GM18873 (cell line): ENCODE measurements around the gene PHF3.

Source experiments
- ATAC-seq: cut with Tn5 transposase; IDR thresholded peaks from one replicate; pipeline ENCODE4 v1.9.1; 2021; ENCODE audit warnings: mild to moderate bottlenecking, moderate library complexity, moderate number of reproducible peaks; ENCODE audit not compliant: unreplicated experiment, low FRiP score

Gene PHF3

DNA sequence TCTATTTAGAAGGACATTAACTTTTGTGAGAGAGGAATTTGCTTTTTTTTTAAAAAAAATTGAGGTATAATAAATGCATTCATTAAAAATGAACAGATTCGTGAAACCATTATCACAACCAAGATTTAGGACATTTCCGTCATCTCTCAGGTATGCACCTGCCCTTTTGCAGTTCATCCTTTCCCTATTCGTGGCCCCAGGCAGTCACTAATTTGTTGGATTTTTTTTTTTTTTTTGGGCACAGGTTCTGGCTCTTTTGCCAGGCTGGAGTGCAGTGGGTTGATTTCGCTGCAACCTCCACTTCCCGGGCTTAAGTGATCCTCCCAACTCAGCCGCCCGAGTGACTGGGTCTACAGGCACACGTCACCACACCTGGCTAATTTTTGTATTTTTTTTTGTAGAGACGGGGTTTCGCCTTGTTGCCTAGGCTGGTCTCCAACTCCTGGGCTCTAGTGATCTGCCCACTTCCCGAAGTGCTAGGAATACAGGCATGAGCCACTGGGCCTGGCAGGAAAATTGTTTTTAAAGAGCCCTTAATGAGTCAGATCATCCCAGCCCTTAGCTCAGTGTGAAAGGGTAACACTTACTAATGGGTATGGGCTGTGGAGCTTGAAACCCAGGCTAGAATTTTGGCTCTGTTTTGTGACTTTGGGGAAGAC lies 9.2 kb downstream of the PHF3 start:
- ATAC-seq, result no peak

DNA sequence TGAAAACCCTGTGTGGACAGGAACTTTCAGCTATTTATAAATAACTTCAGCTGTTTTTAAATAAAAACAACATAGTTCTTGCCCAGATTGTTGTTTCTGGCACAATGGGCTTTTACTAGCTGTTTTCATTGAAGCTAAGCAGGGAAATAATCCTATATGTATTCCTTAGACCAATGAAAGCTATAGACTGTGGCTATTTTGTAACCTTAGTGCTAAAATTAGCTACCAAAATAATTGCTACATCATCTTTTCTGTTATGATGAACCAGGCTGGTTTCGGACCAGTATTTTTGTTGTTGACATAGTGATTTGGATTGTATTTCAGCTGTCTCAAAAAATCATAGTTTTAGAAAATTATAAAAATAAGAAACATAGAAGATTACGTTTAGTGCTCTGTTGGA lies 13.7 kb downstream of the PHF3 start:
- ATAC-seq, result no peak

DNA sequence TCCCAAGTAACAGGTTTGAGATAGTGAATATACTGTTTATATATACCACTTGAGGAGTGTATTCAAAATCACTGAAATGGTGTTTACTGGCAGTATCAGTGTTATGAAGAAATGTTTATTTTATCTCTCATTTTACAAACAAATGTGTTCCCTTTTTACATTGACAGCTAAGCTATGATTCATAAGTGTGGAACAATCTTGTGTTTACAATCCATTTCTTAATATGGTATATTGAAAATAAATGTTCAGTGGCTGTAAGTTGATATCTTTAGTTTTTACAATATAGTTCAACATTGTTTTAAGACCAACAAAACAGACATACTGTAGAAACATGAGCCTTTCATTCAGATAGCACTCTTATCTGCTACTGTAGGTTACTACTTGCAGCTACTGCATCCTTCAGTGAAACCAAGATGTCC lies 14.3 kb downstream of the PHF3 start:
- ATAC-seq, result no peak

DNA sequence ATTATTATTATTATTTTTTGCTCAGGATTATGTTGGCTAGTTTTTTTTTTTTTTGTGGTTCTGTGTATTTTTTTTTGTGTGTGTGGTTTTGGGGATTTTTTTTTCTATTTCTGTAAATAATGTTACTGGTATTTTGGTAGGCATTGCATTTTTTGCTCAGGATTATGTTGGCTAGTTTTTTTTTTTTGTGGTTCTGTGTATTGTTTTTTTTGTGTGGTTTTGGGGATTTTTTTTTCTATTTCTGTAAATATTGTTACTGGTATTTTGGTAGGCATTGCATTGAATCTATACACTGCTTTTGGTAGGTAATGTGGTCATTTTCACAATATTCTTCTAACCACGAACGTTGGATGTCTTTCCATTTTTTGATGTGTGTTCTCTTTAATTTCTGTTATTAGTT lies 17.4 kb downstream of the PHF3 start:
- ATAC-seq, result no peak

DNA sequence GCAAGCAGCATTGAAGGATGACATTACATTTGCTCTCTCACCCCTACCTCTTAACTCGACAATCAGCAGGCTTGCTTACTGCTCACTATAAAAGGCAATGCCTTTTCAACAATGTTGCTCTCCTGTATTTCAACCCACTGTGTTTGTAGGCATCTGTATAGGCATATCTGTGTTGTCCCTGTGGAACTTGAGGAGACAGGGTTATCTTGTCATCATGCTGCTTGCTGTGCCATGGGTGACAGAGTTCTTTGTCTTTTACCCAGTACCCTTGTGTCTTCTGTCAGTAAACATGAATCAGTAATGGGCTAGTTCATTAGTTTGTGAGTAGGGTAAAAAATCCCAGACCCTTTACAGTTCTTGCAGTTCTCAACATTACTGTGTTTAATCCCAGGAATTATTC lies 25.2 kb downstream of the PHF3 start:
- ATAC-seq, result no peak

DNA sequence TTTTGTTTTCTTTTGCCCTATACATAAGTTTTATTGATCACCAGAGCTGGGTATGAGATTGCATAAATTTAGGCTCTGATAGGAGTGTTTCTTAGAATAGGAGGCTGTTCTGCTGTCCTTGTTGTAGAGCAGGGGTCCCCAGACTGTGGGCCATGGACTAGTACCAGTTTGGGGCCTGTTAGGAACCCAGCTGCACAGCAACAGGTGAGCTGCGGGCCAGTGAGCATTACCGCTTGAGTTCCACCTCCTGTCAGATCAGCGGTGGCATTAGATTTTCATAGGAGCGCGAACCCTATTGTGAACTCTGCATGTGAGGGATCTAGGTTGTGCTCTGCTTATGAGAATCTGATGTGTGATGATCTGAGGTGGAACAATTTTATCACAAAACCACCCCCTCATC lies 26.2 kb downstream of the PHF3 start:
- ATAC-seq, result no peak

DNA sequence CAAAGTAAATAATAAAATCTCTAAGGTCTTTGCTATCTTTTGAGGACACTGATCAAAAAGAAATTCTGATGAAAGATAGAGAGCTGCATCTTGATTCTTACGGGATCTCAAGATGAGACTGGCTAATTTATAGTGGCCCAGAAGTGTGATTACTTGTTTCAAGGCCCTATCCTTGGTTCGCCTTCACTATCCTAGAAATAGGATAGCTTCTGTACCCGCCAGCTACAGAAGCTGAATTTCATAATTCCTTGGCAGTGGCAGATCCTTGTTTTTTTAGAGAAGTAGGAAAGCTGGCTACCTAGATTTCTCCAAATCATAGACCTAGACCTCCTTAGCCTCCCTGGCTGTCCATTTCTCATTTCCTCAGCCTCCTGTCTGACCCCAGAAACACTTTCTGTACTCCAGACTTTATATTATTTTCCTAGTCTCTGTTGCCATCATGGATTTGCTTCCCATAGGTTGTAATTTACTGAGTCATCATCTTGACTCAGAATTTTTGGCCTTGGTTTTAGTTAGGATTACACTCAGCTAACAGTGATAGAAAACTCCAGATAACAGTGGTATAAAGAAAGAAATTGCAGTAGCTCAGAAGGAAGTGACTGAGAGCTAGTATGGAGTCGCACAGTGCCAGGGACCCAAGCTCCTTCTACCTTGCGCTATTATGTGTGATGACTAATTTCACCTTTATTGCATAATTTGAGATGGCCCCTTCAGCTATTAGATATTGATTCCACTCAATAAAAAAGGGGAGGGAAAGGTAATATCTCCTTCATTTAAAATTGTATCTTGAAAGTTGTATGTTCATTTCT lies 27.7 kb downstream of the PHF3 start:
- ATAC-seq, result no peak

DNA sequence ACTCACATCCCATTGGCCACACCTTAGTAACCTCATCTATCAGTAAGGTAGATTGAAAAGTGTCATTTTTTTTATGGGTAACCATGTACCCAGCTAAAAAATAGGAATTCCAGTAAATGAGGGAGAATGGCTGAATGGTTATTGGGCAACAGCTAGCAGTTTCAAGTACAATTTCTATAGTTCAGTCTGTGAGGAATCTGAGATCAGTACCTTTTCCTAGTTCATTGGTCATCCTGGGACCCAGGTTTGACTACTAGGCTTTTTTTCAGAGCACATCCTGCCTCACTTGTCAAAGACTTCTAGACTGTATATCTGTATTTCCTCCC lies 28.3 kb downstream of the PHF3 start:
- no peak for ATAC-seq

DNA sequence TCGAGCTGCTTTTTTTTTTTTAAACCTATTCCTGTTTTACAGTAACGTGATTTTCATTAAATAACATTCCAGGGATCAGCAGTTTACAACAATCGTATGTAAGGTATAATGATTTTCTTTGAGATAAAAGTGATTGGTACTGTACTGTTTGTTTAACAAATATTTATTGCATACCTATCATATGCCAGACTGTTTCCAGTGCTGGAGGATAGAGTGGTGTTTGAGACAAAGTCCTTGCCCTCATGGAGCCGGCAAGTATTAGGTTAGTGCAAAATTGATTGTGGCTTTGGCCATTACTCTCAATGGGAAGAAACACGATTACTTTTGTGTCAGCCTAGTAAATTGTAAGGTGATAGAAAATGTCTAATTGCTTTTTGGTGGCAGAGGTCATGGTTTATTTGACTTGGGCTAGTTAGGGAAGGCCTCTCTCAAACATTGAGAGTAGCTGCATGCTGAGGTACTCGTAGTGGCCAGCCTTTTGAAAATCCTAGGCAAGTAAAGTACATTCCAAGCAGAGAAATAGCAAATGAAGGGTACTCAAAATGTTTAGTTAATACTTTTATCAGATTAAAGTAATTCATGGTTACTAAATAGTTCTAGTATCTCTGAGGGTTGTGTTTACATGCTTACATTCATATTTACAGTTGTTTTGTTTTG lies 35.6 kb downstream of the PHF3 start:
- ATAC-seq, result no peak

DNA sequence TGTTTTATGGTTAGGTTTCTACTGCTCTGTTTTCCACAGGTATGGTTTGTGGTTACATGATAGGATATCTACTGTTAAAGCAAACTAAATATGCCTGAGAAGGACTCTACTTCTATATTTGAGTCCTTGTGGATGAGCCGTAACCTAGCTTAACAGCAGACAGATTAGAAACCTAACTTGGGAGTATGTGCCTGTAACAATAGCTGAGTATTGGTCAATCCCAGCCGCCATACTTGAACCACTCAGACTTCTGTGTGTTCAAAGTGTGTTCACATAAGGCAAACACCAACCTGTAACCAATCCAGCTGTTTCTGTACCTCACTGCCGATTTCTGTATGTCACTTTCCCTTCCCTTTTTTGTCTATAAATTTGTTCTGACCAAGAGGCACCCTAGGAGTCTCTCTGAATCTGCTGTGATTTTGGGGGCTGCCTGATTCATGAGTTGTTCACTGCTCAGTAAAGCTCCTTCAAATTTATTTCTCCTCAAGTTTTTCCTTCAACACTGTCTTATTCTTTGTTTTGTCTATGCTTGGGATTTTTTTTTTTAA lies 37.1 kb downstream of the PHF3 start:
- ATAC-seq, result no peak

DNA sequence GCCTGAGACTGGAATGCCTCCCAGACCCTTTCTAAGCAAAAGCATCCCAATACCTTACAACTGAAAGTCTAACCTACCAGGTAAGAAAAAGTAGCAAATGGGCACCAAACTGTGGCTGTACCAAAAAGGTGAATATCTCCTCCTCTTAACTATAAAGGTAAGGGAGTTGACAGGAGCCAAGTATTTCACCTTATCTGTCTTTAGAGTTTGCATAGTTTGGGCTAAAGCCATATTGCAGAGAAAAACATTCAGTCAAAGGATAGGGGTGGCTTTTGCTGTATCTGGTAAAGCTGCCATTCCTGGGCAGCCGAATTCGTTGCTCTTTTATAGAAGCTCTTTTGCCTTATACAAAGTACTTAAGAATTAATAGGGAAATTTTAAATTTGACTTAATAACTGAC lies 38.1 kb downstream of the PHF3 start:
- ATAC-seq, result no peak

DNA sequence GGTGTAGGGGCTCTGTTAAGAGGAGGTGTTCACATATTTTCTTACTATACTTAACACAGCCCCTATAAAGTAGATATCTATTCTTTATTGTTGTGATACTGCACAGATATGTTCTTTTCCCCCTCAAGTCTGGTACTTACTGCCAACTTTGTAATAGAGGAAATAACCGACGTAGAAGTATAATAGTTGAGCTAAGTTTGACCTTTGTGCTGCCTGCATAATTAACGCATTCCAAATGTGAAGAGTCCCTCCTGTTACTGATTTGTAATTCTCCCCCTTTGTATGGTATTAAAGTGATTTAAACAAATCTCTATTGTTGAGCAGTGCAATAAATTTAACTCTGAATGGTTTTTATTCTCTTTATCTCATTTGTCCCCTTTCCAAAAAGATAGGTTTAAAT lies 39.0 kb downstream of the PHF3 start:
- ATAC-seq, result no peak

DNA sequence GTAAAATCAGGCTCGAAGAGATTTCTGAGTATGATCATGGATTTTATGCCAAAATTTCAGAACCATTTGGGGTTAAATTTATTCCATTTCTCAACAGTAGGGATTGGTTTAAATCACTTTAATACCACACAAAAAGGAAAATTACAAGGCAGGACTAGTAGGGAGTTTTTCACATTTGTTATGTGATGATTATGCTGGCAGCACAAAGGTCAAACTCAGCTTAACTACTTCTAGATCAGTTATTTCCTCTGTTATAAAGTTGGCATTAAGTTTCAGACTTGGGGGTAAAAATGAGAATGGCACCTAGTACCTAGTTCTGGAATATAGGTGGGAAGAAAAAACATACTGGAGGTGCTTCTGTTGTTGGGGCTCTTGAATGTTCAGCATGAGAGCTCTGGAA lies 39.5 kb downstream of the PHF3 start:
- ATAC-seq, result no peak

DNA sequence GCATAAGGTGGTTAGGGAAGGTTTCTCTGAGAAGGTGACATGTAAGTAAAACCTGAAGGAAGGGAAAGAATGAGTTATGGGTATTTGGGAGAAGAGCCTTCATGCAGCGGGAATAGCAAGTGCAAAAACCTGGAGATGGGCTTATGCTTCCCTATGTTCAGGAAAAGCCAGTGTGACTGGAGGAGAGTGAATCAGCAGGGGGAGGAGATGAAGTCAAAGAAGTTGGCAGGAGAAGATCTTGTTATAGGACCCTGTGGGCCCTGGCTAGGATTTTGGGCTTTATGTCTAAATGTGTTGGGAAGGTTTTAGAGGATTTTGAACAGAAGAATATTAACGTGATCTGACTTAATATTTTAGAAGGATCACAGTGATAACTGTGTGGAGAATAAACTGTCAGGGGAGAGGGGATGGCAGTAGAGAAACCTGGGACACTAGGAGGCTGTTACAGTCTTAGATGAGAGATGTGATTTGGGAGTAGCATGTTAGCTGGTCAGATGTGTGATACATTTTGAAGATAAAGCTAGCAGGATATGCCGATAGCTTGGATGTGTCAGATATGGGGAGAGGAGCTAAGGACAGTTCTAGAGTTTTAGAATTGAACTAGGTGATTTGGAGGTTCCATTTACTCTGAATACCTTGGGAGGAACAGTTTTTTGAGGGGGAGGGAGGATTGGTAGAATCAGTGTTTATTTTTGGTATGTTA lies 41.0 kb downstream of the PHF3 start:
- ATAC-seq, result no peak

DNA sequence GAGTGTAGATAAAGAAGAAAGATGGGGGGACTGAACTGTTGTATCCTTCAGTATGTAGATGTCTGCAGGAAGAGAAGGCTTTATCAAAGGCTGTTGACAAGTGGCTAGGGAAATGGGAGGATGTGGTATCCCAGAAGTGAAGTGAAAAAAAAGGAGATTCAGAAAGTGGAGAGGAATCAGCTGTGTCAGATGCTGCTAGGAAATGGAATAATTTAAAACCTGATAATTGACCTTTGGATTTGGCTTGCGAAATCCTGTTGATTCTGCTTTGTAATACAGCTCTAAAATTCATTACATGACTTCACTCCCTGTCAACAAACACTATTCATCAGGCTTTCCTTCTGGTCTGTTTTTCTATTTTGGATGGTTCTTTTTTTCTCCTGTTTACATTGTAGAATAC lies 41.7 kb downstream of the PHF3 start:
- no peak for ATAC-seq

DNA sequence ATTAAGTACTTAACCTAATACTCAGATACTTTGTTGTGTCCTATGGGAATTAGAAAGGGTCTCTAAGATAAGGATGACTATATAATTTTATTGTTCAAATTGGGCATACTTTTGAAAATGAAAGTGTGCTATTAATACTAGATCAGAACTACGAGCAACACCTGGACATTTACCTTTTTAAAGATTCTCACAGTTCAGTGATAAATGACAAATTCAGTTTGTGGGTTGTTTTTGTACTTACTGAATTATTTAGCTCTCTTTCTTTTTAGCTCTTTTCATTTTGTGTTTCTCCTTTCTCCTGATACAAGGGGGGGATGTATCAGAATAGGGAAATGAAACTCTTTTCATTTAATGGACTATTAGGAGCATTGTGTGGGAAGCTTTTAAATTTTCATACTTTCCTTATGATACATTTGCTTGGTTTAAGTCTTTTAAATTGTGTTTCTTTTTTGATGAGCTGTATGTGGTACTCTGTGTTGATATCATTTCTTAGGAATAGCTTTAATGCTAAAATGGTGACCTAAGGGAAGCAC lies 47.5 kb downstream of the PHF3 start:
- no peak for ATAC-seq

DNA sequence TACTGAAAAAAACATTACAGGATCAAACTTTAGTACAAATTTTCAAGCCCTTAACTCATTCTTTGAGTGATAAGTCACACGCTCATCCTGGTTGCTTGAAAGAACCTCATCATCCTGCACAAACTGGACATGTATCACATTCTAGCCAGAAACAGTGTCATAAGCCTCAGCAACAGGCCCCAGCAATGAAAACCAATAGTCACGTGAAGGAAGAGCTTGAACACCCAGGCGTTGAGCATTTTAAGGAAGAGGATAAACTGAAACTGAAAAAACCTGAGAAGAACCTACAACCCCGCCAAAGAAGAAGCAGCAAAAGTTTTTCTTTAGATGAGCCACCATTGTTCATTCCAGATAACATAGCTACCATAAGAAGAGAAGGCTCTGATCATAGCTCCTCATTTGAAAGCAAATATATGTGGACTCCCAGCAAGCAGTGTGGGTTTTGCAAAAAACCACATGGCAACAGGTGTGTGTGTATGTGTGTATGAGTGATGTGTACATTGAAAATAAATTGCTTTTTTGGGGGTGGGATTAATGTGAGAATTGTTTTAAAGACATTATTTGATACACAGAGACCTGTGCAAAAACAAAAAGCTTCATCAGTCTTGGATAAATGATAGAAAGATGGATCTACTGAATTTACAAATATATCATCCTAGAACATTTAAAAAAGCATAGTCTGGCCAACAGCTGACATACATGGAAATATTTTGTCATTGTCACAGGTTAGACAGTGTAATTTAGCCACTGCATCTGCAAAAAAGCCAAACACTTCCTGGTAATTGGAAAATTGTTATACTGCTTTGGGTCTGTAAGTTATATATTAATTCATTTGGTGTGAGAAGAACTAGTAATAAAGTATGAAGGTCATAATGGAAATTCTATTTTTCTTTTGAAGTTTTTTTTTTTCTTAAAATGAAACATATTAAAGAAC lies 50.1 kb downstream of the PHF3 start:
- ATAC-seq, result peak; percentile 63

DNA sequence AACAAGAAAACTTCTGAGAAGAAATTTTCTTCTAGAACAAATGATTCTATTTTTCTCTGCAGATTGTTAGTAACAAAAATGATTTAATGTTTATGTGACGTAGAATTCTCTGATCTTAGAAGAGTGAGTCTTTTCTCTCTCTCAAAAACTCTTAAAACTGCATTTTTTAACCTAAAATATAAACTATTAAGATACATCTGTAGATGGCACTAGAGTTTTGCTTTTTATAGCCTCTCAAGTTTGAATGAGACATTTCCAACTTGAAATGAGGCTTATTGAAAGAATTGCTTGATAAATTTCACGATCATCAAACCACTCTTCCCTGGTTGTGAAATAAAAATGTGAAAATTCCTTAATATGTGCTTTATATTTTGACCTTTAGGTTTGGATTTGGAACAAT lies 53.8 kb downstream of the PHF3 start:
- no peak for ATAC-seq

DNA sequence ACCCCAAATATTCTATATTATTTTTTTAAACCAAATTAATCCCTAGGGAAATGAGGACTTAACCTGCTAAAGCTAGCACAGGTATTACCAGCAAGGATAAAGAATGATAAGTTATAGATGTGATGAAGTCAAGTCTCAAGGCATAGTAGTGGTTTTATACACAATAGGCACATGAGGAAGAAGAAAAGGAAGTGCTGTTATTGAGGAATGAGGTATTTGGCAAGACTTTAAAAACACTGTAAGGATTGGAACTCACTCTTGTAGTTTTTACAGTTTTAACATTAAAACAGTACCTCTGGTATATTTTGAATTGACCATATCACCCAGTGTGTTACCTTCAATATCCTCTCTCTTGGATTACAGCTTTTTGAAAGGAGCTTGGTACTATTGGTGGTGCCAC lies 54.6 kb downstream of the PHF3 start:
- ATAC-seq, result no peak

DNA sequence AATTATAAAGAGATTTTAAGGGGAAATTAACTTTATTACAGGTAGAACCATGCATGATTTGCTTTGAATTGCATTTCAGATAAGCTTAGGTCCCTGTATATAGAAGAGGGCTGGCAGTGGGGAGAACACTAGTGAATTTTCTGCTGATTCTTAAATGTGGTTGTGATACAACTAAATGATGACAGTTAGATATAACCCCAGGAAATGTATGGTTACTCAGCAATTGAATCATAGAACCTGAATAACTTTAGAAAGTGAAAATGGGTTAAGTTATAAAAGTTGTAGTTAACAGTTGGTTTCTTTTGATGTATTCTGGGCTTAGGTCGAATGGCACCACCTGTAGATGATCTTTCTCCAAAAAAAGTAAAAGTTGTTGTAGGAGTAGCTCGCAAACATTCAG lies 70.1 kb downstream of the PHF3 start:
- no peak for ATAC-seq
